ENCODE results near the gene SBF2.
"Not testable (repeated sequence)": the region's sequence is repeated elsewhere in the genome, so short reads cannot be mapped to it uniquely, and the experiment has no call there.

The SBF2 gene

DNA sequence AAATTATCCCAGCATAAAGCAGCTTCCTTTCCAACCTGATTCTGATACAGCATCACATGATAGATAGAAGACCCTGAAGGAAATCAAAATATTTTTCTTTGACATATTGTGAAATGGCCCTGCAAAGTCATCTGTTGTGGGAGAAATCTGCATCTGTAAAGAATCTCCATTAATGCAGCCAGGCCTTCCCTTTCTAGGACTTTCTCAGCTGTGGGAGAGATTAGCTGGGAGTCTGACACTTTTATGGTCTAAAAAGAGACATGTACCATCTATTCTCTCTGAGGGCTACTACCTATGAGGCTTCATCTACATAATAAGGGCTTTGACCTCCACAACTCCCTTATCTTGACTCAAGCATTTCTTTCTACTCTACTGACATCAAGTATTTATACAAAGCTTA, 392.1 kb downstream of the SBF2 start:
- no peak overlapping the region for H3K27ac Mint-ChIP-seq
- H3K4me3 Mint-ChIP-seq = no peak overlapping the region
- no peaks in the 10 kb centered on the region for H3K4me1 Mint-ChIP-seq (ENCODE audit: low read depth)
- H3K27me3 Mint-ChIP-seq = no peaks in the 10 kb centered on the region
- no peaks in the 10 kb centered on the region for H3K9me3 Mint-ChIP-seq
- no peaks in the 10 kb centered on the region for H3K36me3 Mint-ChIP-seq (ENCODE audit: low read depth)
- DNase-seq = no peak

DNA sequence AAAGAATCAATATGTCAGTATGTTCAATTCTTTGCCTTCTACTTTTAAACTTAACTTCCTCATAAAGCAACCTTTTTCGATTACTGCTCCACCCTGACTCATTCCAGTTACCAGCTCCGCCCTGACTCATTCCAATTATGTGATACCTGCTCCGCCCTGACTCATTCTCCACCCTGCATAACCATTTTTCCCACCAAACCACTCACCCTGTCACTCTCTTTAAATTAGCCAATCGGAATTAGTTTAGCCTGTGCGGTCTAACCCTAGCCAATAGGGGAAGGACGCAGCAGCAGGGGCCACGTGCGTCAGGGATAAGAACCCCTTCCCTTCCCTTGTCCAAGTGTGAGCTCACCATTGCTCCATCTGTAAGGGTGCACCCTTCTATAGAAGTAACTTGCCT, 393.8 kb downstream of the SBF2 start:
- H3K9me3 Mint-ChIP-seq; H3K27ac Mint-ChIP-seq; DNase-seq; H3K27me3 Mint-ChIP-seq; H3K4me1 Mint-ChIP-seq (ENCODE audit: low read depth); H3K4me3 Mint-ChIP-seq: not testable (repeated sequence)
- peaks cover 10% of the 10 kb centered on the region for H3K36me3 Mint-ChIP-seq (ENCODE audit: low read depth)

DNA sequence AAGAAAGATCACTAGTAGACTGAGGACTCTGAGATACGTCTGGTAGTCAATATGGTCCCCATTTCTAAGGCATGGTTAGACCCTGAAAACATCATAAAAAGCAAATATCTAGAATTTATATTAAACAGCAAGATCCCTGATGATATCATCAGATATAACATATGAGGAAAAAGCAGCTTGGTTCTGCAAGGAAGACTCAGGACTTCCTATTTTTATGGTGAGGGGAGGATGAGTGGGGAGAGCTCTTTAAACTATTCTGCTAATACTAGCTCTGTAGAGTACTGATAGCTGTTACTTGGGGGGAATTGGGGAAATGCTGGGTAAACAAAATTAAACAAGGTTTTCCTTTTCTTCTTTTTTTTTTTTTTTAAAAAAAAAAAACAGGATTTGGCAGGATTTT, 394.3 kb downstream of the SBF2 start:
- Mint-ChIP-seq H3K27ac (no peak overlapping the region), H3K4me1 (ENCODE audit: low read depth) (no peaks in the 10 kb centered on the region), H3K27me3 (no peaks in the 10 kb centered on the region), H3K4me3 (no peak overlapping the region), H3K36me3 (ENCODE audit: low read depth) (peaks cover 14% of the 10 kb centered on the region), H3K9me3 (no peaks in the 10 kb centered on the region)
- DNase-seq = no peak

DNA sequence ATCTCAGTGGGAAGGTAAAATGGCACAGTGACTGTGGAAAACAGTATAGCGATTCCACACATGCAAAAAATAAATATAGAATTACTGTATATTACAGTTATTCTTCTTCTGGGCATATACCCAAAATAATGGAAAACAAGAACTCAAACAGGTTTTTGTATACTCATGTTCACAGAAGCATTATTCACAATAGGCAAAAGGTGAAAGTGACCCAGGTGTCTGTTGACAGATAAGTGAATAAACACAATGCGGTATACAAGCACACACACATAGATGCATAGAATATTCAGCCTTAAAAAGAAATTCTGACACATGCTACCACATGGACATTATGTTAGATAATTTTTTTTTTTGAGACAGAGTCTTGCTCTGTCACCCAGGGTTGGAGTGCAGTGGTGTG, 397.1 kb downstream of the SBF2 start:
- no peaks in the 10 kb centered on the region for H3K9me3 Mint-ChIP-seq
- H3K27me3 Mint-ChIP-seq = no peaks in the 10 kb centered on the region
- no peak for DNase-seq
- H3K27ac Mint-ChIP-seq = no peak overlapping the region
- H3K4me3 Mint-ChIP-seq = no peak overlapping the region
- peaks cover 23% of the 10 kb centered on the region for H3K36me3 Mint-ChIP-seq (ENCODE audit: low read depth)
- H3K4me1 Mint-ChIP-seq (ENCODE audit: low read depth) = no peaks in the 10 kb centered on the region

DNA sequence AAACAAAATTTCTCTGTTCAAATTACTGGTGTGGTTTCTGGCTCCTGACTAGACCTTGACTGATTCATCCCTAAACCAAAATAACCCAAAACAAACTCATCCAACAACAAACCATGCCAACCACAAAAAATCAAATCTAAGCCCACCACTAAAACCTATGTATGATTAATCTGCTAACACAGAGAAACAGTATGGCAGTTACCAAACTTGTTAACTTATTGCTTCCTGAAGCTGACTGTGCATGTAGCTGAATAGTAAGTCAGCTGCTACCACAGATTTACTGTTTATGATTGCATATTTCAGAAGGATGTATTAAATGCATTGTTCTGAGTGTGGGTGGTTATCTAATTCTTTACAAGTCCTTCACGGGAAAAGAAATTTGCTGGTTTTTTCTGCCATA, 399.0 kb downstream of the SBF2 start:
- Mint-ChIP-seq H3K36me3 (ENCODE audit: low read depth) (peaks cover 23% of the 10 kb centered on the region), H3K27ac (no peak overlapping the region), H3K27me3 (no peaks in the 10 kb centered on the region), H3K4me1 (ENCODE audit: low read depth) (peaks cover 3% of the 10 kb centered on the region), H3K9me3 (no peaks in the 10 kb centered on the region), H3K4me3 (no peak overlapping the region)
- no peak for DNase-seq

DNA sequence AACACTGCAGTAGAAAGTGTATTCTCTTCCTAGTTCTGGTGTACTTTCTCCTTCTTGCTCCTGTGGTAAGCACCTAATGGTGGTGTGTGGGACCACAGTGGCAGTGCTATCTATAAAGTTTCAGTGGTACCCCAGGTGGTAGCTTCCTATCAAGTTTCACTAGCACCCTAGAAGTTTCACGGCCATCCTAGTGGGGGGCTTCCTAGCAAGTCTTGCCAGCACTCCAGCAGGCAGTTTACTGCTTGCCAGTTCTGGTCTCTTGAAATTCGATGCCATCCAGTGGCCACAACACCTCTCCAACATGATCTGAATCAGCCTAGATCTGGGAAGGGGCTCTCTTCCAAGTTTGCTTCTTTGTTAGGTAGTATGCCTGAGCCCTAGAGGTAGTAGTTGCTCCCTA, 400.5 kb downstream of the SBF2 start:
- Mint-ChIP-seq H3K4me3 (no peak overlapping the region), H3K36me3 (ENCODE audit: low read depth) (peaks cover 23% of the 10 kb centered on the region), H3K4me1 (ENCODE audit: low read depth) (peaks cover 3% of the 10 kb centered on the region), H3K27me3 (no peaks in the 10 kb centered on the region), H3K27ac (no peak overlapping the region), H3K9me3 (no peaks in the 10 kb centered on the region)
- DNase-seq = no peak

DNA sequence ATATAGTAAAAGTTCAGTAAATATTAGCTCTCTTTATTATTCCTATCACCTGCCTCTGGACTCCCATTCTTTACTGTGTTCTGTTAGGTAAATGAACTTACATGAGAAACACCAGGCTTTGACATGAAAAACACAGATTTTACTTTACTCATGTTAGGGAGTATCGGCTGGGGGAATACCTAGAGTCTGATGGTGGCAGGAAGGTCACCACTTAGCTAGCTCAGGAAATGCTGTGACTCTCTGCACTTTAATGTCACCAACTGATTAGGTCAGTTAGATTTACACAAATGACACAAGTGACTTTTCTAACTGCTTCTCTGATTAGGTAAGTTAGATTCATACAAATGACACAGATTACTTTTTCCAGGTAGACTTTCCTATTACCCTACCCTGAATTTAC, 405.1 kb downstream of the SBF2 start:
- H3K9me3 Mint-ChIP-seq = no peaks in the 10 kb centered on the region
- no peak for DNase-seq
- H3K27me3 Mint-ChIP-seq = no peaks in the 10 kb centered on the region
- H3K27ac Mint-ChIP-seq = no peak overlapping the region
- peaks cover 3% of the 10 kb centered on the region for H3K4me1 Mint-ChIP-seq (ENCODE audit: low read depth)
- H3K4me3 Mint-ChIP-seq = no peak overlapping the region
- H3K36me3 Mint-ChIP-seq (ENCODE audit: low read depth) = peaks cover 7% of the 10 kb centered on the region

DNA sequence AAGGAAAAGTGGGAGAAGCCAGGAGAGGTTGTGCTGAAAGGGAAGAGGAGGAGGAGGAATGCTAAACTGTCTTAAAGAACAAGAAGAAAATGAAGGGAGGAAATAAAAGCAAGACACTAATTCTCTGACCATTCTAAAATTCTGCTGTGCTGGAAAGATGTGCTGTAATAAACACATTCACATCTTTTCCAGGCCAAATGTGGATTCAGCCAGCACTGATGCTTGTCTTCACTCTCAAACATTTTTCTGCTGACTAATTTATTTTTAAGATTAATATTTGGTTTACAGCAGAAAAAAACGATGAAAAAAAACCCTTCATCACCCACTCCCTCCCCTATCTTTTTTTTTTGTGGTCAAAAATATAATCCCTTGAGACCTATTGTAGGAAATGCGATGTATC, 406.5 kb downstream of the SBF2 start:
- H3K4me1 Mint-ChIP-seq (ENCODE audit: low read depth) = peaks cover 3% of the 10 kb centered on the region
- H3K27ac Mint-ChIP-seq = no peak overlapping the region
- no peaks in the 10 kb centered on the region for H3K9me3 Mint-ChIP-seq
- H3K4me3 Mint-ChIP-seq = no peak overlapping the region
- no peaks in the 10 kb centered on the region for H3K36me3 Mint-ChIP-seq (ENCODE audit: low read depth)
- no peak for DNase-seq
- no peaks in the 10 kb centered on the region for H3K27me3 Mint-ChIP-seq

DNA sequence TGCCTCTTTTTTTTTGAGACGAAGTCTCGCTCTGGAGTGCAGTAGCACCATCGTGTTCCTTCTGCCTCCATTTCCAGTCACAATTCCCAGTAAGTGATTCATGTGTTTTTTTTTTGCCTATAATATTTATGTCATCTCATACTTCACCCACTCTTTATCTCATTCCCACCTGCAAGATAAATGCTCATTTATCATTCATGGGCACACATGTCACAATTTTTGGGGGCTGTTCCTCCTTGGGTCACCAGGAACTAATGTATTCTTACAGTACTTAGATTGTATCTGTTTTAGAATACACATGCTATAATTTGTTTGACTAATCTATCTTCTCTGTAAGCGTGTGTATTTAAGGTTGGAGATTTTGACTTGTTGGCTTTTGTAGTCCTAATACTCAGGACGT, 407.4 kb downstream of the SBF2 start:
- H3K36me3 Mint-ChIP-seq (ENCODE audit: low read depth) = no peaks in the 10 kb centered on the region
- no peak for DNase-seq
- H3K9me3 Mint-ChIP-seq = no peaks in the 10 kb centered on the region
- H3K27ac Mint-ChIP-seq = no peak overlapping the region
- no peaks in the 10 kb centered on the region for H3K27me3 Mint-ChIP-seq
- H3K4me1 Mint-ChIP-seq (ENCODE audit: low read depth) = peaks cover 3% of the 10 kb centered on the region
- no peak overlapping the region for H3K4me3 Mint-ChIP-seq

DNA sequence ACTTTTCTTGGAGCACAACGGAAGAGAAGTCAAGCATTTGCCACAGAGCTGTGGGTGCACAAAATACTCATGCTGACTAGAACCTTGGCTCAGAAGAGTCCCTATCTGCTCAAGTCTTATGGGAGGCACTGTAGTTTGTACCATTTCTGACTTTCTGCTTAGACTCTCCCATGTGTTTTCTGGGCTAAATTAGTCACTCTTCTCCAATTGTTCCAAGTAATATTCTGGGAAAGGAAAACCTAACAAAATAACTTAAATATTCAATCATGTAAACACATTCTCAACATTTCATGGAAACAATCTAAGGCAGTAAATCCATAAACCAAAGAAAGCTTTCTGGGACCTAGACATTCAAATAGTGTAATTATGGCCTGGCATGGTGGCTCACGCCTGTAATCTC, 409.4 kb downstream of the SBF2 start:
- Mint-ChIP-seq H3K36me3 (ENCODE audit: low read depth) (no peaks in the 10 kb centered on the region), H3K27ac (no peak overlapping the region), H3K27me3 (no peaks in the 10 kb centered on the region), H3K4me1 (ENCODE audit: low read depth) (no peaks in the 10 kb centered on the region), H3K4me3 (no peak overlapping the region), H3K9me3 (no peaks in the 10 kb centered on the region)
- no peak for DNase-seq

DNA sequence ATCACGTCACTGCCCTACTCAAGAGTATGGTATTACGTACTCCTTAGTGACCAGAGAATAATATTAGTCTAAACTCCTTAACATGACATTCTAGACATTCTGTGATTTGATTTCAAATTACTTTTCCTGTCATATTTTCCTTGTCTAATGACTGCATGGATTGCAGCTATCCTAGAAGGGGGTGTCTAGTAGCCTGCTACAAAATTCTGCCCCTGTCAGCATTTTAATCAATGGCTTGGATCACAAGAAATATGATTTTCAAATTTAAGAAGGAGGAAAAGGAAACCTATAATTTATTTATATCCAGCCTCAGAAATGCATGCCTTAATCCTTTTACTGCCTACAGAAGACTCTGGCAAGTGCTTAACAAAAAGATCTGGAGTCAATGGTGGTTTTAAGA, 413.4 kb downstream of the SBF2 start:
- Mint-ChIP-seq H3K4me3 (no peak overlapping the region), H3K27ac (no peak overlapping the region), H3K9me3 (no peaks in the 10 kb centered on the region), H3K36me3 (ENCODE audit: low read depth) (peaks cover 4% of the 10 kb centered on the region), H3K27me3 (no peaks in the 10 kb centered on the region), H3K4me1 (ENCODE audit: low read depth) (no peaks in the 10 kb centered on the region)
- DNase-seq = no peak

DNA sequence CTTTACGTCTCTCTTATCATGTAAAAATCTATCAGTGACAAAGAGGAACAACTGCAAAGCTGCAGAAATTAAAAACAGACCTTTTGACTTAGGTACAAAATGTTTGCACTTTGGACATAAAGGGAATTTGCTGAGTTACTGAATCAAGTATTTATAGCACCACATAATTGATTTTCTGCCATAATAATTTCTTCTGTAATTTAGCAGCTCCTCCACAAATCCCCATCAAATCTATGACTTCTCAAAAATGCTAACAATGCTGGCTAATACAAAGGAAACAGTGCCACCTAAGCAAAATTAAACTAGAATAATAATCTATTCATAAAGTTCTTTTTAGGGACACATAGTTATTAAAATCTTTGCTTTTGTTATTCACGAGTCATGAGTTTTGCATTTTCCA, 415.1 kb downstream of the SBF2 start:
- H3K4me3 Mint-ChIP-seq = no peak overlapping the region
- H3K4me1 Mint-ChIP-seq (ENCODE audit: low read depth) = no peaks in the 10 kb centered on the region

DNA sequence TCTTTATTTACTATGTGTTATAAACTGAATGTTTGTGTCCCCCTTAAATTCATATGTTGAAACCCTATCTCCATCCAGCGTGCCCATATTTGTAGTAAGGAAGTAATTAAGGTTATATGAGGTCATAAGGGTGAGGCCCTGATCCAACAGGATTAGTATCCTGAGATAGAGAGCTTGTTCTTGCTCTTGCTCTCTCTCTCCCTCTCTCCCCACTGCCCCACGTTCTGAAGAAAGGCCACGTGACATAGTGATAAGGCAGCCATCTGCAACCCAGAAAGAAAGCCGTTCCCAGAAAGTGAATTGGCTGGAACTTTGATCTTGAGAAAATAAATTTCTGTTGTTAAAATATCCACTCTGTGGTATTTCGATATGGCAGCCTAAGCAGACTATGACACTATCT, 417.7 kb downstream of the SBF2 start:
- H3K36me3 Mint-ChIP-seq (ENCODE audit: low read depth) = peaks cover 4% of the 10 kb centered on the region
- no peak overlapping the region for H3K27ac Mint-ChIP-seq
- no peak overlapping the region for H3K4me3 Mint-ChIP-seq
- no peaks in the 10 kb centered on the region for H3K4me1 Mint-ChIP-seq (ENCODE audit: low read depth)
- H3K9me3 Mint-ChIP-seq = peaks cover 3% of the 10 kb centered on the region
- no peak for DNase-seq
- no peaks in the 10 kb centered on the region for H3K27me3 Mint-ChIP-seq

More for the DNA sequence above, 415.1 kb downstream of the SBF2 start:
- H3K9me3 Mint-ChIP-seq = no peaks in the 10 kb centered on the region
- H3K27me3 Mint-ChIP-seq = no peaks in the 10 kb centered on the region
- no peak overlapping the region for H3K27ac Mint-ChIP-seq
- peaks cover 4% of the 10 kb centered on the region for H3K36me3 Mint-ChIP-seq (ENCODE audit: low read depth)
- no peak for DNase-seq

DNA sequence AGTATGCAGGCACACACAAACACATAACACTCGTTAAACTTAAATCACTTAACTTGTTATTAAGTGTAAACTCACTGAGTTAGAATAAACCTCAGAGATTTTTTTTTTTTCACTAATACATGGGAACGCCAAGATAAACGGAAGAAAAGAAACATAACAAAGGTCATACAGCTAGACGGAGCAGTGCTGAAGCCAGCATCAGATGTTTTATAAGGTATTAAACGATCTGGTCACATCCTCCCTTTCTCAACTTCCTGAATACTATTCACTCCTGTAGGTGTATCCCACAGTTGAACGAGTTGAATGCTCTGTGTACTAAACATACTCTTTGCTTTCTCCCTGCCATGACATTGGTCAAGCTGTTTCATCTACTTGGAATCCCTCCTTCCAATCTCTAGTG, 418.2 kb downstream of the SBF2 start:
- Mint-ChIP-seq H3K9me3 (peaks cover 5% of the 10 kb centered on the region), H3K27ac (no peak overlapping the region), H3K27me3 (no peaks in the 10 kb centered on the region), H3K36me3 (ENCODE audit: low read depth) (peaks cover 4% of the 10 kb centered on the region), H3K4me3 (no peak overlapping the region), H3K4me1 (ENCODE audit: low read depth) (no peaks in the 10 kb centered on the region)
- DNase-seq = no peak

DNA sequence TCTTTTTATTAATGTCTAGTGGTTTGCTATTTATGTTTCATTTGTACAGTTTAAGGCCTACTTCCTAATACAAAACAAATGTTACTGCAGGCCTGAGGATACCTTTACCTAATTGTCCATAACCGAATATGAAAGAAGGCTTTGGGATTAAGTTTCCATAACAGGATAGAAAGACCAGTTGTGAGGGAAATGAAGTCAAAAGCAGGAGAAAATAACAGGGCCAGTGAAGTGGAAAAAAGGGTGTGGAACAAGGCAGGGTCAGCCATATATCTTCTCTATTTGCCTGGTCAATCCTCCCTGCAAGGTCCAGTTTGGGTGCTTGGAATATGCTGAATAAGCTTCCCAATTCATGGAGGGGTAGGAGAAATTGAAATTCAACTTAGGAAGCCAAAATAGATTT, 418.6 kb downstream of the SBF2 start:
- H3K27me3 Mint-ChIP-seq = no peaks in the 10 kb centered on the region
- no peak for DNase-seq
- H3K27ac Mint-ChIP-seq = no peak overlapping the region
- peaks cover 6% of the 10 kb centered on the region for H3K36me3 Mint-ChIP-seq (ENCODE audit: low read depth)
- H3K4me1 Mint-ChIP-seq (ENCODE audit: low read depth) = no peaks in the 10 kb centered on the region
- no peak overlapping the region for H3K4me3 Mint-ChIP-seq
- H3K9me3 Mint-ChIP-seq = peaks cover 5% of the 10 kb centered on the region

DNA sequence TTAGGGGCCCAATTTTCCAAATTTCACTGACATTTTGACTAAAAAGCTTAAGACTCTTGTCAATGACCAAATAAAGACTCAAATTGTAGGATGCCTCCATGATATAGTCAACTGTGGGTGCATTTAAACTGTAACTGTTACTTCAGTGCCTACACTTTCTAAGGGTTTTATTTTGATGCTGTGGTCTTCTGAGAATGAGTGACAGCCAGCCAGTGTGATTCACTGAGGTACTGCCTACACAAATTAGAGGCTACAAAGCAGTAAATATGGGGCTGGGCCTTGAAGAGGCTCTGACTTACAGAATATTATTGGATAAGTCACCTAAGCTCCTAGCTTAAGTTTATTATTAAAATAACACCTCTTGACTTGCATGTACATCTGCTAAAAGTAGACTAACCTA, 419.6 kb downstream of the SBF2 start:
- Mint-ChIP-seq H3K36me3 (ENCODE audit: low read depth) (peaks cover 7% of the 10 kb centered on the region), H3K4me1 (ENCODE audit: low read depth) (no peaks in the 10 kb centered on the region), H3K27me3 (no peaks in the 10 kb centered on the region), H3K27ac (no peak overlapping the region), H3K9me3 (peaks cover 5% of the 10 kb centered on the region), H3K4me3 (no peak overlapping the region)
- DNase-seq = no peak

All from activated T-cell treated with anti-CD3 and anti-CD28 coated beads, Interleukin-2, amount 50 U/mL, for 24 hours (primary cell).